Activated CD4-positive, alpha-beta memory T cell treated with anti-CD3 and anti-CD28 coated beads for 36 hours (primary cell): ENCODE data around the gene PRR14L. TPM values are rescaled to one million over a fixed set of nuclear protein-coding genes. Genes with fewer than 3 reads are reported as not detected.
"Not testable (repeated sequence)": the region's sequence is repeated elsewhere in the genome, so short reads cannot be mapped to it uniquely, and the experiment has no call there.

ENCODE experiments used
- CTCF ChIA-PET: fragments of 350-600 bp; sonication (Branson Sonifier 250); formaldehyde crosslinking; loops from one replicate; lab custom pipeline; 2021; ENCODE audit warnings: antibody characterized with exemption, inconsistent platforms; lab: Charles Lee
- POLR2A ChIA-PET: fragments of 350-600 bp; sonication (Branson Sonifier 250); formaldehyde crosslinking; loops from one replicate; lab custom pipeline; 2021; ENCODE audit warnings: antibody characterized with exemption; lab: Charles Lee
- DNase-seq: peaks from one replicate; pipeline ENCODE4 v3.0.0-alpha.2; 2020
- H3K27ac Mint-ChIP-seq: one replicate; pipeline ENCODE4 v1.8.0; 2021; ENCODE audit warnings: mixed read lengths
- H3K27me3 Mint-ChIP-seq: one replicate; pipeline ENCODE4 v1.8.0; 2021; ENCODE audit warnings: mixed read lengths
- H3K36me3 Mint-ChIP-seq: one replicate; pipeline ENCODE4 v1.8.0; 2021; ENCODE audit warnings: mixed read lengths
- H3K4me1 Mint-ChIP-seq: one replicate; pipeline ENCODE4 v1.8.0; 2021; ENCODE audit warnings: low read depth, mixed read lengths
- H3K4me3 Mint-ChIP-seq: one replicate; pipeline ENCODE4 v1.8.0; 2021; ENCODE audit warnings: mild to moderate bottlenecking, mixed read lengths
- H3K9me3 Mint-ChIP-seq: one replicate; pipeline ENCODE4 v1.8.0; 2021; ENCODE audit warnings: mixed read lengths
- intact Hi-C: fragments of 100-400 bp; cut with micrococcal nuclease; formaldehyde crosslinking; loops from one replicate; pipeline ENCODE4 v1.15.1; 2023
- total RNA-seq, 2 experiments: library from RNA; stranded (reverse); gene quantifications; one replicate each; pipeline ENCODE4 v1.2.3, GENCODE V29; 2021

PRR14L gene
- total RNA-seq, 2 experiments from 2014 or later, result 41.3 to 45.2 TPM

- intact Hi-C loops, result loop anchor here (5.0 kb wide), 3 partner anchors 77 to 723 kb away; partner anchors contain the start of gene EIF4ENIF1
- H3K27ac Mint-ChIP-seq, result peak within 1 kb of the TSS; percentile 99
- ChIA-PET POLR2A (interaction anchor here (0.6 to 1.5 kb wide), 4 partner anchors 10 to 92 kb away, joined by 3 to 7 read pairs (median 3); partner anchors contain the start of gene PISD), CTCF (interaction anchor here (1.0 to 1.8 kb wide), 3 partner anchors 88 to 297 kb away, joined by 3 to 7 read pairs (median 3); partner anchors contain the start of gene PISD)
- H3K4me3 Mint-ChIP-seq, result peak within 1 kb of the TSS; percentile 94
- peaks cover 37% of the 10 kb centered on the region for H3K4me1 Mint-ChIP-seq
- no peaks in the 10 kb centered on the region for H3K9me3 Mint-ChIP-seq
- peak; percentile 97 for DNase-seq
- peaks cover 5% of the 10 kb centered on the region for H3K36me3 Mint-ChIP-seq
- no peaks in the 10 kb centered on the region for H3K27me3 Mint-ChIP-seq
These were observed 3.9 kb upstream of the PRR14L start, which contains the start of gene DEPDC5 for GRCh38 chr22:31753634-31754501. TSS of gene DEPDC5 (plus strand) at chr22:31754019. CDS start at chr22:31754922, 903 bp downstream.

DNA sequence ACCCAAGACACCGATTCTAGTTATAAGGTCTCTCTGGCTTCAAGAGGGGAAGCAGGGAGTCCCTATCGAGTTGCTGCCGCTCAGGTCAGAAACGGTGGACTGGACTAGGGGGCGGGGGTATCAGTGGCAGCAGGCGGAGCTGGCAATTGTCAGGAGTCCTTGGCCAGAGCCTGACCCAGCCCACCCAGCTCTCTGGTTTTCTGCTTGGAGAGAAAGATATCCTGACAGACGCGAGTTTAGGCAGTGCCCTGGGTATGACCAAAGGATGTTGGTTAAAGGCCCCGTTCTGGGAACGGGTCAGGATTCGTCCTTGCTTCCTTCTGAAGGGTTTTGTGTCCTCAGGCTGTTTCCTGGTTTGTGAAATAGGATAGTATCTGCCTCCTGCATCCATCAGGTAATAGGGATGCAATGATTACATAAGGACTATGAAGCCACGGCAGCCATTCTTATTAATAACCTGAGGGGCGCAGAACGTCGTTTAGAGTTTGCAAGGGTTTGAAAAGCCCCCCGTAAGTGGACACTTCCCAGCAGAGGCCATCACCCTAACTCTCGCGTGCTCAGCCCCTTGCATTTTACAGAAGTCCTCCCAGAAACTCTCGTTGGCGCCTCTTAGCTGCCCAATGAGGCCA lies 3.2 kb upstream of the PRR14L start:
- no peaks in the 10 kb centered on the region for H3K27me3 Mint-ChIP-seq

GRCh38 chr22:31752096-31752847 lies 2.3 kb upstream of the PRR14L start:
- H3K27ac Mint-ChIP-seq, result peak overlapping the region; percentile 99
- no peaks in the 10 kb centered on the region for H3K9me3 Mint-ChIP-seq
- no peaks in the 10 kb centered on the region for H3K27me3 Mint-ChIP-seq
- CTCF ChIA-PET, result interaction anchor here (0.6 to 1.8 kb wide), 4 partner anchors 87 to 218 kb away, joined by 3 to 7 read pairs (median 5); partner anchors contain the start of gene PISD
- intact Hi-C loops, result loop anchor here (5.0 kb wide), 3 partner anchors 75 to 725 kb away; partner anchors contain the start of gene EIF4ENIF1
- H3K36me3 Mint-ChIP-seq, result peaks cover 6% of the 10 kb centered on the region
- H3K4me1 Mint-ChIP-seq, result peaks cover 53% of the 10 kb centered on the region
- POLR2A ChIA-PET, result interaction anchor here (0.6 to 1.5 kb wide), 3 partner anchors 83 to 670 kb away, joined by 3 to 7 read pairs (median 3); partner anchors contain the start of gene PISD
- DNase-seq, result no peak
- H3K4me3 Mint-ChIP-seq, result no peak overlapping the region

More for the DNA sequence above, 3.2 kb upstream of the PRR14L start:
- H3K27ac Mint-ChIP-seq, result peak overlapping the region; percentile 99
- intact Hi-C loops, result loop anchor here (5.0 kb wide), 3 partner anchors 76 to 724 kb away; partner anchors contain the start of gene EIF4ENIF1
- CTCF ChIA-PET, result interaction anchor here (1.0 to 1.8 kb wide), 3 partner anchors 88 to 297 kb away, joined by 3 to 7 read pairs (median 3); partner anchors contain the start of gene PISD
- H3K4me3 Mint-ChIP-seq, result peak overlapping the region; percentile 94
- H3K4me1 Mint-ChIP-seq, result peaks cover 44% of the 10 kb centered on the region
- H3K9me3 Mint-ChIP-seq, result no peaks in the 10 kb centered on the region
- POLR2A ChIA-PET, result interaction anchor here (1.1 to 1.5 kb wide), 2 partner anchors 90 to 91 kb away, joined by 3 to 7 read pairs; partner anchors contain the start of gene PISD
- peaks cover under 1% of the 10 kb centered on the region for H3K36me3 Mint-ChIP-seq
- DNase-seq, result peak; percentile 22

DNA sequence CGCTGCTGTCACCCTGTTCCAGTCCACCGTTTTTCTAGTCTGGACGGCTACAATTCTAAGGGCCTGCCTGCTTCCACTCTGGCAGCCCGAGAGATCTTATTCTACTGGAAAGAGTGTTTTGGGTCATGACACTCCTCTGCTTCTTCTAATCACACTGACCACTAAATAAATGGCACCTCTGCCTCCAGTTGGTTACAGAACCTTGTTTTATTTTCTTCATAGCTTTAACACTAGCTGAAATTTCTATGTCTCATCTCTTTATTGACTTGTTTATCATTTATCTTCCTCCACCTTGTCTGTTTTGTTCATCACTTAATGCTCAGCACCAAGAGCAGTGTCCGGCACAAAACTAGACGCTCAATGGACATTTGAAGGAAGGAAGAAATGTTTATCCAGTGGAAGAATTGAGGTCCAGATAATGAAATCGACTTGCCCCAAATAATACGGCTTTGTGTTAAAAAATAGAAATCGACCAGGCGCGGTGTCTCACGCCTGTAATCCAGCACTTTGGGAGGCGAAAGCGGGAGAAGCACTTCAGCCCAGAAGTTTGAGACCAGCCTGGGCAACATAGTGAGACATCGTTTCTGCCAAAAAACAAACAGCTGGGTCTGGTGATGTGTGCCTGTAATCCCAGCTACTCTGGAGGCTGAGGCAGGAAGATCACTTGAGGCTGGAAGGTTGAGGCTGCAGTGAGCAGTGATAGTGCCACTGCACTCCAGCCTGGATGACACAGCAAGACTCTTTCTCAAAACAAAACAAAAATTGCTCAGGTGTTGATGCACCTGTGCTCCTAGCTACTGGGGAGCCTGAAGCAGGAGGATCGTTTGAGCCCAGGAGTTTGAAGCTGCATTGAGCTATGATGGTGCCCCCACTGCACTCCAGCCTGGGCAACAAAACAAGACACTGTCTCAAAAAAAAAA lies 693 bp upstream of the PRR14L start:
- Mint-ChIP-seq H3K36me3 (peaks cover 10% of the 10 kb centered on the region), H3K4me1 (peaks cover 56% of the 10 kb centered on the region), H3K9me3 (no peaks in the 10 kb centered on the region), H3K4me3 (peak overlapping the region; percentile 80), H3K27me3 (no peaks in the 10 kb centered on the region), H3K27ac (peak overlapping the region; percentile 70)
- intact Hi-C loops, result loop anchor here (1.0 to 5.0 kb wide), 5 partner anchors 73 to 727 kb away; partner anchors contain the start of genes EIF4ENIF1 and PISD
- ChIA-PET POLR2A (interaction anchor here (2.2 kb wide), 1 partner anchor 89 kb away, joined by 6 read pairs; the partner anchor contains the start of gene PISD), CTCF (interaction anchor here (0.6 to 1.2 kb wide), 3 partner anchors 85 to 220 kb away, joined by 3 to 7 read pairs (median 3); no protein-coding TSS in a partner anchor)
- DNase-seq, result peak; percentile 10

DNA sequence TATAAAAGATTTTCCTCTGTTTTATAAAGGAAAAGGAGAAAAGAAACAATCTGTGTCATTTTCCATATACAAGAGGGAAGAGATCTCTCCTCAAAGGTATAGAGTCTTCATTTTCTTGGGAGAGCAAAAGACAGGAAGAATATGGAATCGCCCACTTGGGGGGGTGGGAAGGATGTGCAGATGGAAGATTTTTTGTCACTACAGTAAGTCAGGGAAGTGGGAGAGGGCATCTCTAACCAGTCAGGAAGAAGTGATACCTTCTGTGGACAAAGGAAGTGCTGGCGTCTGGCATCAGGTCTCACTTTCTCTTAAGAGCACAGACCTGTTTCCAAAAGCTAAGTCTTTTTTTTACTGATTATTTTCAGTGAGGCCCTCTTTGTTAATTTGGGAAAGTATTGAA lies 1.4 kb downstream of the PRR14L start:
- Mint-ChIP-seq H3K36me3 (peaks cover 12% of the 10 kb centered on the region), H3K27ac (peak overlapping the region; percentile 70), H3K4me1 (peaks cover 47% of the 10 kb centered on the region), H3K4me3 (peak overlapping the region; percentile 80), H3K27me3 (no peaks in the 10 kb centered on the region), H3K9me3 (no peaks in the 10 kb centered on the region)
- intact Hi-C loops, result no loop called here
- ChIA-PET CTCF (no interaction called here), POLR2A (interaction anchor here (2.2 kb wide), 1 partner anchor 87 kb away, joined by 6 read pairs; the partner anchor contains the start of gene PISD)
- DNase-seq, result no peak

- Mint-ChIP-seq H3K27me3 (no peaks in the 10 kb centered on the region), H3K36me3 (peaks cover 16% of the 10 kb centered on the region), H3K27ac (no peak overlapping the region), H3K9me3 (no peaks in the 10 kb centered on the region), H3K4me1 (peaks cover 42% of the 10 kb centered on the region), H3K4me3 (no peak overlapping the region)
- intact Hi-C loops, result no loop called here
- POLR2A ChIA-PET, result no interaction called here
- CTCF ChIA-PET, result interaction anchor here (0.9 kb wide), 1 partner anchor 81 kb away, joined by 4 read pairs; no protein-coding TSS in a partner anchor
- DNase-seq, result no peak
These were observed 2.5 kb downstream of the PRR14L start for GRCh38 chr22:31747441-31747840.

DNA sequence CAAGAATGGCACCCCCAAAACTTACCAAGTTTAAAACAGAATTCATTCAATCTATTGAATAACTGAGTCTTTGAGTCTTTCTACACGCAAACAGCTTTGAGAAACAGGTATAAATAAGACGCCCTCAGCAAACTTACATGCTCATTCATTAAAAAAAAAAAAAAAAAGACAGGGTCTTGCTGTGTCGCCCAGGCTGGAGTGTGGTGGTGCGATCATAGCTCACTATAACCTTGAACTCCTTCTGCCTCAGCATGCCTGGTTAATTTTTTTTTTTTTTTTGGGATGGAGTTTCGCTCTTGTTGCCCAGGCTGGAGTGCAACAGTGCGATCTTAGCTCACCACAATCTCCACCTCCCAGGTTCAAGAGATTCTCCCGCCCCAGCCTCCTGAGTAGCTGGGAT lies 6.1 kb downstream of the PRR14L start:
- intact Hi-C loops, result no loop called here
- H3K27me3 Mint-ChIP-seq, result no peaks in the 10 kb centered on the region
- peaks cover 48% of the 10 kb centered on the region for H3K4me1 Mint-ChIP-seq
- H3K36me3 Mint-ChIP-seq, result peaks cover 20% of the 10 kb centered on the region
- no peak for DNase-seq
- ChIA-PET CTCF (interaction anchor here (1.9 kb wide), 1 partner anchor 78 kb away, joined by 6 read pairs; no protein-coding TSS in a partner anchor), POLR2A (interaction anchor here (0.6 to 0.9 kb wide), 3 partner anchors 10 to 155 kb away, joined by 3 read pairs; no protein-coding TSS in a partner anchor)
- H3K4me3 Mint-ChIP-seq, result no peak overlapping the region
- H3K9me3 Mint-ChIP-seq, result no peaks in the 10 kb centered on the region
- no peak overlapping the region for H3K27ac Mint-ChIP-seq

- Mint-ChIP-seq H3K36me3 (peaks cover 19% of the 10 kb centered on the region), H3K4me1 (peaks cover 48% of the 10 kb centered on the region), H3K27me3 (no peaks in the 10 kb centered on the region), H3K27ac (no peak overlapping the region), H3K9me3 (no peaks in the 10 kb centered on the region), H3K4me3 (no peak overlapping the region)
- POLR2A ChIA-PET, result no interaction called here
- intact Hi-C loops, result no loop called here
- CTCF ChIA-PET, result no interaction called here
- DNase-seq, result no peak
These were observed 7.2 kb downstream of the PRR14L start for GRCh38 chr22:31742682-31743081.

DNA sequence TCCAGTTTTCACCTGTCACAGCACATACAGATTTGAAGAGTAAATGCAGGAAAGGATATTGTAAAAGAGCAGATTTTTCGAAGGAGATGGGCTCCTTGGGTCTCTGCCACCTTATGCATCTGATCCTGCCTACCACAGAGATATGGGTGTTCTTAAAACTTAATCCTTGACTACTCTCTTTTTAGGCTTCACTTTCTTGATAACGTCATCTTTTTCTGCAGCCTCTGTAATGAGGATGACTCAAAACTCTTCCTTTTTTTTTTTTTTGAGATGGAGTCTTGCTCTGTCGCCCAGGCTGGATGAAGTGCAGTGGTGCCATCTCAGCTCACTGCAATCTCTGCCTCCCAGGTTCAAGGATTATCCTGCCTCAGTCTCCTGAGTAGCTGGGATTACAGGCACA lies 7.8 kb downstream of the PRR14L start:
- CTCF ChIA-PET, result no interaction called here
- Mint-ChIP-seq H3K36me3 (peaks cover 16% of the 10 kb centered on the region), H3K4me3 (no peak overlapping the region)

DNA sequence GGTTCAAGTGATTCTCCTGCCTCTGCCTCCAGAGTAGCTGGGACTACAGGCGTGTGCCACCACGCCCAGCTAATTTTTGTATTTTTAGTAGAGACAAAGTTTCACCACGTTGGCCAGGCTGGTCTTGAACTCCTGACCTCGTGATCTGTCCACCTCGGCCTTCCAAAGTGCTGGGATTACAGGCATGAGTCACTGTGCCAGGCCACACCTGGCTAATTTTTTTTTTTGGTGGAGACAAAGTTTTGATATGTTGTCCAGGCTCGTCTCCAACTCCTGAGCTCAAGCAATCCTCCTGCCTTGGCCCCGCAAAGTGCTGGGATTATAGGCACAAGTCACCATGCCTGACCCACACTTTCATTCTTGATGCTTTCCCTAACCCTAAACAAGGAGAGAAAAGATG lies 9.6 kb downstream of the PRR14L start:
- H3K9me3 Mint-ChIP-seq, H3K27ac Mint-ChIP-seq, intact Hi-C loops, DNase-seq, H3K27me3 Mint-ChIP-seq, H3K4me3 Mint-ChIP-seq, POLR2A ChIA-PET: not testable (repeated sequence)
- CTCF ChIA-PET, result interaction anchor here (1.0 kb wide), 1 partner anchor 230 kb away, joined by 3 read pairs; no protein-coding TSS in a partner anchor
- peaks cover 14% of the 10 kb centered on the region for H3K36me3 Mint-ChIP-seq
- H3K4me1 Mint-ChIP-seq, result peaks cover 42% of the 10 kb centered on the region

More for the DNA sequence above, 7.8 kb downstream of the PRR14L start:
- Mint-ChIP-seq H3K27me3 (no peaks in the 10 kb centered on the region), H3K9me3 (no peaks in the 10 kb centered on the region), H3K27ac (no peak overlapping the region), H3K4me1 (peaks cover 44% of the 10 kb centered on the region)
- POLR2A ChIA-PET, result no interaction called here
- no peak for DNase-seq
- intact Hi-C loops, result no loop called here
